ENCODE measurements around the gene GMDS. TPM values are rescaled to one million over a fixed set of nuclear protein-coding genes. Genes with fewer than 3 reads are reported as not detected.

GMDS gene
- total RNA-seq, 2 experiments from 2014 or later, result 13.9 to 16.4 TPM

DNA sequence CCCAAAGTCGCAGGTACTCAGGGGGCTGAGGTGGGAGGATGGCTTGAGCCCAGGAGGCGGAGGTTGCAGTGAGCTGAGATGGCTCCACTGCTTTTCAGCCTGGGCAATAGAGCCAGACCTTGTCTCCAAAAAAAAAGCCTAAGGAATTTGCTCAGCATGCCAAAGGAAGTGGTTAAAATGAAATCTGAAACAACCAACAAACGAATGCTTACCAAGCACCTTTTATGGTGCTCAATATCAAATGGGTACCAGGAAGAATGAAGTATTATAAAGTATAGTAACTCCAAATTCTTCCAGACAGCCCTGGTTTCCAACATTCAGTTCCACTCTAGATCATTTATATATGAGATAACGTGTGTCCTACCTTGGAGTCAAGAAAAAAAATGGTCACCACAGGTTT is 14.0 kb downstream of the GMDS start:
- no peak for DNase-seq
- Mint-ChIP-seq H3K9me3 (no peaks in the 10 kb centered on the region), H3K27ac (no peak overlapping the region), H3K4me1 (ENCODE audit: low read depth) (peaks cover 20% of the 10 kb centered on the region), H3K4me3 (no peak overlapping the region), H3K36me3 (ENCODE audit: low read depth) (no peaks in the 10 kb centered on the region), H3K27me3 (no peaks in the 10 kb centered on the region)
- ChIA-PET CTCF (no interaction called here), POLR2A (no interaction called here)
- Histone ChIP-seq H3K36me3 (ENCODE audit: insufficient read depth, low read length) (peaks cover 3% of the 10 kb centered on the region), H3K27ac (ENCODE audit: low read depth in 1 of 2, low read length in 2 of 2) (no peak overlapping the region), H3K4me3 (ENCODE audit: low read length) (no peak overlapping the region), H3K4me1 (ENCODE audit: insufficient read depth, low read length) (no peaks in the 10 kb centered on the region), H3K27me3 (ENCODE audit: control insufficient read depth in 1 of 2, insufficient read depth in 2 of 2, low read length in 2 of 2) (no peaks in the 10 kb centered on the region), H3K9me3 (ENCODE audit: control insufficient read depth in 1 of 2, insufficient read depth in 1 of 2, low read length in 2 of 2) (no peaks in the 10 kb centered on the region)
- intact Hi-C loops (cut with DNase I, micrococcal nuclease), result no loop called here
- TF ChIP-seq, protein P1, sequence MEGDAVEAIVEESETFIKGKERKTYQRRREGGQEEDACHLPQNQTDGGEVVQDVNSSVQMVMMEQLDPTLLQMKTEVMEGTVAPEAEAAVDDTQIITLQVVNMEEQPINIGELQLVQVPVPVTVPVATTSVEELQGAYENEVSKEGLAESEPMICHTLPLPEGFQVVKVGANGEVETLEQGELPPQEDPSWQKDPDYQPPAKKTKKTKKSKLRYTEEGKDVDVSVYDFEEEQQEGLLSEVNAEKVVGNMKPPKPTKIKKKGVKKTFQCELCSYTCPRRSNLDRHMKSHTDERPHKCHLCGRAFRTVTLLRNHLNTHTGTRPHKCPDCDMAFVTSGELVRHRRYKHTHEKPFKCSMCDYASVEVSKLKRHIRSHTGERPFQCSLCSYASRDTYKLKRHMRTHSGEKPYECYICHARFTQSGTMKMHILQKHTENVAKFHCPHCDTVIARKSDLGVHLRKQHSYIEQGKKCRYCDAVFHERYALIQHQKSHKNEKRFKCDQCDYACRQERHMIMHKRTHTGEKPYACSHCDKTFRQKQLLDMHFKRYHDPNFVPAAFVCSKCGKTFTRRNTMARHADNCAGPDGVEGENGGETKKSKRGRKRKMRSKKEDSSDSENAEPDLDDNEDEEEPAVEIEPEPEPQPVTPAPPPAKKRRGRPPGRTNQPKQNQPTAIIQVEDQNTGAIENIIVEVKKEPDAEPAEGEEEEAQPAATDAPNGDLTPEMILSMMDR (IDR thresholded peaks at IDR 0.05), result no peak
- ATAC-seq (ENCODE audit: poor library complexity), result no peak

DNA sequence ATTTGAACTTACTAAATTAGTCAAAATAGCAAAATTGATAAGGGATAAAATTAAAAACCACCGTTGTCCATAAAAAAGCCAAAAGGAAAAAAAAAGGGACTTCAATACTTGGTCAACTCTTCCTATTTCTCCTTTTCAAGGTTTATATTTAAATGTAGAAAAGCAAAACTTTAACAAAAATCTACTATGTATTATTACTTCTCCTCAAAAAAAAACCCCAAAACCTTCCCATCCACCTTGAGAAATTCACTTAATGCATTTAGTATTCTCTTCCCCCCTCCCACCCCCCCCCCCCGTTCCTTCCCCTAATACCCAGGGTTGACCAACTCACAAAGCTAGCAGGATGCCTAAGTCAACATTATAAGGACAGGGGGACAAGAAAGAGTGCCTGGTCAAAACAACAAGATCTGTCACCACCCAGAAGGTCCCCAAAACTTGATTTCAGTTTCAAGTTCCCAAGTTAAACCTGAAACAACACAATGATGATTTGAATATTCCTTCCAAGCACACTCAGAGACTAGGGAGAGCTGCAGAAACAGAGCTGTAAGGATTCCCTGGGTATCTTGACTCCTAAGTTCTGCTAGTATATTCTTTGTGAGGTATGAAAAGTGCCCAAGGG is 14.6 kb downstream of the GMDS start:
- H3K4me1 Mint-ChIP-seq (ENCODE audit: low read depth), result peaks cover 20% of the 10 kb centered on the region
- H3K36me3 Mint-ChIP-seq (ENCODE audit: low read depth), result no peaks in the 10 kb centered on the region
- Histone ChIP-seq H3K4me1 (ENCODE audit: insufficient read depth, low read length) (no peaks in the 10 kb centered on the region), H3K4me3 (ENCODE audit: low read length) (no peak overlapping the region), H3K9me3 (ENCODE audit: control insufficient read depth in 1 of 2, insufficient read depth in 1 of 2, low read length in 2 of 2) (no peaks in the 10 kb centered on the region), H3K27me3 (ENCODE audit: control insufficient read depth in 1 of 2, insufficient read depth in 2 of 2, low read length in 2 of 2) (no peaks in the 10 kb centered on the region), H3K36me3 (ENCODE audit: insufficient read depth, low read length) (no peaks in the 10 kb centered on the region), H3K27ac (ENCODE audit: low read depth in 1 of 2, low read length in 2 of 2) (no peak overlapping the region)
- POLR2A ChIA-PET, result no interaction called here
- TF ChIP-seq, protein P1 (IDR thresholded peaks at IDR 0.05), result no peak
- ATAC-seq (ENCODE audit: poor library complexity), result no peak
- H3K9me3 Mint-ChIP-seq, result no peaks in the 10 kb centered on the region
- CTCF ChIA-PET, result no interaction called here
- DNase-seq, result no peak
- no peak overlapping the region for H3K4me3 Mint-ChIP-seq
- intact Hi-C loops (cut with DNase I, micrococcal nuclease), result no loop called here
- no peak overlapping the region for H3K27ac Mint-ChIP-seq
- no peaks in the 10 kb centered on the region for H3K27me3 Mint-ChIP-seq

DNA sequence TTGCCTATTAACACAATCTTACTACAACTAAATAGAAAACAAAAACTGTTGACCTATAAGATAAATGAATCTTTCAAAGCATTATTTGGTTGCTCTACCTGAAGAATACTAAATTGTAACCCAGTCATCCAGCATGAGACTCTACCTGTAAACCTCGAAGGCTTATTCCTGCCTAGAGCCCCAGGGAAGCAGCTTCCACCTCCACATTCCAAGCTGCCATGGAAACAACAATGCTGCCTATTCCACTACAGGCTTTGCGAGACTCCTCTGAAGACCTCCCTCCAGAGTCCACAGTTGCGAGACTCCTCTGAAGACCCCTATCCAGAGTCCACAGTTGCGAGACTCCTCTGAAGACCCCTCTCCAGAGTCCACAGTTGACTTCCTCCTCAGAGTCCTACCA is 15.7 kb downstream of the GMDS start:
- H3K9me3 ChIP-seq (ENCODE audit: control insufficient read depth in 1 of 2, insufficient read depth in 1 of 2, low read length in 2 of 2), result no peaks in the 10 kb centered on the region
- H3K27ac ChIP-seq (ENCODE audit: low read depth in 1 of 2, low read length in 2 of 2), result no peak overlapping the region
- no peaks in the 10 kb centered on the region for H3K9me3 Mint-ChIP-seq
- peaks cover 20% of the 10 kb centered on the region for H3K4me1 Mint-ChIP-seq (ENCODE audit: low read depth)
- ATAC-seq (ENCODE audit: poor library complexity) (no peak), DNase-seq (no peak)
- no peaks in the 10 kb centered on the region for H3K36me3 Mint-ChIP-seq (ENCODE audit: low read depth)
- TF ChIP-seq, protein P1 (IDR thresholded peaks at IDR 0.05), result no peak
- H3K27ac Mint-ChIP-seq, result no peak overlapping the region
- no peaks in the 10 kb centered on the region for H3K27me3 ChIP-seq (ENCODE audit: control insufficient read depth in 1 of 2, insufficient read depth in 2 of 2, low read length in 2 of 2)
- no peaks in the 10 kb centered on the region for H3K4me1 ChIP-seq (ENCODE audit: insufficient read depth, low read length)
- no peaks in the 10 kb centered on the region for H3K36me3 ChIP-seq (ENCODE audit: insufficient read depth, low read length)
- intact Hi-C loops (cut with DNase I, micrococcal nuclease), result no loop called here
- no peak overlapping the region for H3K4me3 Mint-ChIP-seq
- ChIA-PET POLR2A (no interaction called here), CTCF (no interaction called here)
- no peak overlapping the region for H3K4me3 ChIP-seq (ENCODE audit: low read length)
- H3K27me3 Mint-ChIP-seq, result no peaks in the 10 kb centered on the region

Data from CD4-positive, alpha-beta T cell (primary cell).